Transverse colon (tissue), 4 donors: ENCODE data around the gene AGPAT2. TPM values are rescaled to one million over a fixed set of nuclear protein-coding genes. Genes with fewer than 3 reads are reported as not detected.

ENCODE experiments used
- DNase-seq: peaks from one replicate; pipeline ENCODE4 v3.0.0-alpha.2; 2019
- H3K27ac ChIP-seq, 4 donors: fragments of 200-600 bp; sonication (generic); 2 replicates each; pipeline ENCODE4 v1.5.1; 2016 to 2018; ENCODE audit warnings: inconsistent platforms in 4 of 4
- H3K27me3 ChIP-seq: fragments of 200-600 bp; sonication (generic); 2 replicates; pipeline ENCODE4 v1.5.1; 2017; ENCODE audit warnings: inconsistent platforms
- H3K36me3 ChIP-seq, 4 donors: fragments of 200-600 bp; sonication (generic); 2 replicates each; pipeline ENCODE4 v1.5.1; 2017 to 2019; ENCODE audit warnings: inconsistent platforms in 4 of 4
- H3K4me1 ChIP-seq, 4 donors: fragments of 200-600 bp; sonication (generic); 2 replicates each; pipeline ENCODE4 v1.5.1; 2017 to 2020; ENCODE audit warnings: inconsistent platforms in 4 of 4
- H3K4me3 ChIP-seq, 4 donors: fragments of 200-600 bp; sonication (generic); 1 replicate in 1 of 4; 2 replicates in 3 of 4; pipeline versions ENCODE4 v1.5.1 to v1.6.1; 2017 to 2019; ENCODE audit warnings: inconsistent platforms in 4 of 4
- H3K9me3 ChIP-seq, 2 donors: fragments of 200-600 bp; sonication (generic); 2 replicates each; pipeline ENCODE4 v1.5.1; 2017 to 2019; ENCODE audit warnings: inconsistent platforms in 2 of 2
- EP300 ChIP-seq: sonication (generic); formaldehyde crosslinking; IDR thresholded peaks from one replicate; pipeline ENCODE4 v1.6.1; 2017; ENCODE audit warnings: antibody characterized with exemption, low read depth
- POLR2A ChIP-seq: fragments of 450-650 bp; IDR thresholded peaks from one replicate; pipeline ENCODE4 v1.6.1; 2016; ENCODE audit warnings: antibody characterized with exemption, mild to moderate bottlenecking, moderate library complexity
- POLR2AphosphoS5 ChIP-seq, 3 donors: sonication (generic); formaldehyde crosslinking; IDR thresholded peaks; one replicate each; pipeline ENCODE4 v1.6.1; 2016; ENCODE audit warnings: antibody characterized with exemption in 3 of 3
- WGBS, 2 donors: methylation state at CpG; one replicate each; pipeline ENCODE4 v1.1.5; 2018; ENCODE audit warnings: low coverage in 1 of 2; 5-methylcytosine and 5-hydroxymethylcytosine counted together
- in situ Hi-C, 4 donors: fragments of 200-750 bp; cut with MboI; loops; one replicate each; pipeline versions ENCODE4 v1.15.0 to v1.15.1; 2017; ENCODE audit warnings: low sequenced_read_pairs in 3 of 4, low pct_ligation_motif_present in 1 of 4, low pct_unique_long_range_greater_than_20kb in 1 of 4
- intact Hi-C: fragments of 100-400 bp; cut with DNase I; formaldehyde crosslinking; loops from one replicate; pipeline ENCODE4 v1.15.1; 2023; ENCODE audit warnings: low total_unique reads
- total RNA-seq, 4 donors: library from RNA; depleted of rRNA; stranded (reverse); fragments of >200 nt; gene quantifications; one replicate each; pipeline ENCODE4 v1.1.0, GENCODE V29; 2016
- TF ChIP-seq, protein P1 (sequence below), 5 experiments: fragments of 200-600 bp in 3 of 5; fragments of 450-650 bp in 2 of 5; sonication (generic) in 3 of 5; IDR thresholded peaks; 1 replicate in 2 of 5; 2 replicates in 3 of 5; pipeline ENCODE4 v1.5.1; 2016 to 2017; ENCODE audit warnings: antibody characterized with exemption in 5 of 5, inconsistent platforms in 3 of 5, mild to moderate bottlenecking in 2 of 5, moderate library complexity in 1 of 5

AGPAT2 gene
- total RNA-seq, 4 donors from 2014 or later: 245 to 441 (median 290) TPM

DNA sequence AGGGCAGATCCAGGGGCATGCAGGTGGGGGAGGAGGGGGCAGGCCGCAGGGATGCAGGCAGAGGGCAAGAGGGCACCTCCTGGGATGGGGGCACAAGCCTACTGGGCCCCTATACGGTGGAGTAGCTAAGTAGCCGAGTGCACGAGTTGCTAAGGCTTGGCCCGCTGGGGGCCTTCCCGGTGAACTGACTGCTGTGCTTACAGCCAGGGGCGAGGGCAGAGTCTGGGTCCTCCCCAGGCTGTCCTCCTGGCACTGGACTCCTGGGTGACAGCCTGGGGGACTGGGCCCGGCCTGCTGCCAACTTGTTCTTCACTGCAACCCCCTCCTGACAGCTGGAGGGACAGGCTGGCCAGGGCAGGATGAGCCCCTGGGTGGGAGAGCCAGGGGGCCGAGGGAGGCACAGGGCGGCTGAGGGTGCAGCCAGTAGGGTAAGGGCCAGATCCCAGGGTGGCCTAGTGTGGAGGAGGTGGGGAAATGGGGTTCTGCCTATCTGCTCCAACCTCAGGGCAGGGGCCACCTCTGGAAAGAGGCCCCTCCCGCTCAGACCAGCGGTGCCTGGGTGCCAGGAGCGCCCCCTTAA, 26.2 kb downstream of the AGPAT2 start:
- in situ Hi-C loops: no loop called here
- no peaks in the 10 kb centered on the region for H3K9me3 ChIP-seq
- DNase-seq: peak; percentile 5

DNA sequence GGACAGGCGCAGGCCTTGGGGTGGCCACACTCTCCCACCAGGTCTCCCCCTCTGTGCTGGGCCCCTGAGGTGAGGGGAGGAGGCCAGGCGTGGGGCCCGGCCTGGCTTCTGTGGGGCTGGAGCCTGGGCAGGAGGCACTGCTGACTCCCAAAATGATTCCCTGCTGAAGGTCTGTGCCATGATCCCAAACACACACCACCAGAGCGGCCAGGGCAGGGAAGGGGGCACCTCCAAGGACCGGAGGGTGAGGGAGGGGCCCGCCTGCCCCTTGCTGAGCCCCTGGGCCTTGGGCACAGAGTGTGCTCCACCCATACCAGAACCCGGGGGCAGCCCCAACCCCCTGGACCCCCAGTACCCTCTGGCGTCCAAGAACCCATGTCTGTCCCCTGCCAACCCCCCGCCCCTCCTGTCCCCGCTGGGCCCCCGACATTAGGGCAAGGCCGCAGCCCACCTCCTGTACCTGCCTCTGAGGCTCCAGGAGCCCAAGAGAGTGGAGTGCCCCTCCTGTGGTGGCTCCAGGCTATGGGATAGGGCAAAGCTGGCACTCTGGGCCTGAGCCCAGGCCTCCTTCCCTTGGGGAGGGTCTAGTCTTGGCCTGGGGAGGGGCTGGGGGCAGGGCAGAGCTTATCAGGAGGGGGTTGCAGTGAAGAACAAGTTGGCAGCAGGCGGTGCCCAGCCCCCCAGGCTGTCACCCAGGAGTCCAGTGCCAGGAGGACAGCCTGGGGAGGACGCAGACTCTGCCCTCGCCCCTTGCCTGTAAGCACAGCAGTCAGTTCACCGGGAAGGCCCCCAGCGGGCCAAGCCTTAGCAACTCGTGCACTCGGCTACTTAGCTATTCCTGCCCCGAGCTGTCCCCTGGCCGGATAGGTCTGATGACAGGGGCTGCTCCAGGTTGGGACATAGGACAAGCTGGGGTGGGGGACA, 27.1 kb downstream of the AGPAT2 start:
- H3K9me3 ChIP-seq: no peaks in the 10 kb centered on the region
- TF ChIP-seq, protein P1, sequence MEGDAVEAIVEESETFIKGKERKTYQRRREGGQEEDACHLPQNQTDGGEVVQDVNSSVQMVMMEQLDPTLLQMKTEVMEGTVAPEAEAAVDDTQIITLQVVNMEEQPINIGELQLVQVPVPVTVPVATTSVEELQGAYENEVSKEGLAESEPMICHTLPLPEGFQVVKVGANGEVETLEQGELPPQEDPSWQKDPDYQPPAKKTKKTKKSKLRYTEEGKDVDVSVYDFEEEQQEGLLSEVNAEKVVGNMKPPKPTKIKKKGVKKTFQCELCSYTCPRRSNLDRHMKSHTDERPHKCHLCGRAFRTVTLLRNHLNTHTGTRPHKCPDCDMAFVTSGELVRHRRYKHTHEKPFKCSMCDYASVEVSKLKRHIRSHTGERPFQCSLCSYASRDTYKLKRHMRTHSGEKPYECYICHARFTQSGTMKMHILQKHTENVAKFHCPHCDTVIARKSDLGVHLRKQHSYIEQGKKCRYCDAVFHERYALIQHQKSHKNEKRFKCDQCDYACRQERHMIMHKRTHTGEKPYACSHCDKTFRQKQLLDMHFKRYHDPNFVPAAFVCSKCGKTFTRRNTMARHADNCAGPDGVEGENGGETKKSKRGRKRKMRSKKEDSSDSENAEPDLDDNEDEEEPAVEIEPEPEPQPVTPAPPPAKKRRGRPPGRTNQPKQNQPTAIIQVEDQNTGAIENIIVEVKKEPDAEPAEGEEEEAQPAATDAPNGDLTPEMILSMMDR (IDR thresholded peaks at IDR 0.05): no peak
- TF ChIP-seq POLR2AphosphoS5 (IDR thresholded peaks at IDR 0.05): no peak
- no peak for TF ChIP-seq EP300
- no peak for TF ChIP-seq POLR2A
- H3K36me3 ChIP-seq: no peaks in the 10 kb centered on the region
- in situ Hi-C loops: no loop called here
- DNase-seq: peak; percentile 6
- peak overlapping the region; percentile 21 to 63 (median 38) for H3K27ac ChIP-seq
- intact Hi-C loops: no loop called here
- H3K27me3 ChIP-seq: peaks cover 97% of the 10 kb centered on the region
- no peak overlapping the region for H3K4me3 ChIP-seq
- peaks cover 2 to 15% (median 4%) of the 10 kb centered on the region in 4 donors for H3K4me1 ChIP-seq
- 64% methylated on average over 13 of the region's 21 CpGs; no CpG with 5 or more reads in 1 of the 2 donors for WGBS, 2 donors

More for the DNA sequence above, 26.2 kb downstream of the AGPAT2 start:
- Histone ChIP-seq H3K27ac (peak overlapping the region; percentile 4 to 63 (median 21)), H3K4me1 (peaks cover 4 to 15% (median 6%) of the 10 kb centered on the region in 4 donors), H3K36me3 (no peaks in the 10 kb centered on the region), H3K4me3 (no peak overlapping the region), H3K27me3 (peaks cover 93% of the 10 kb centered on the region)
- WGBS, 2 donors: 60% methylated on average over 13 of the region's 13 CpGs; no CpG with 5 or more reads in 1 of the 2 donors
- no peak for TF ChIP-seq POLR2A
- TF ChIP-seq, protein P1 (IDR thresholded peaks at IDR 0.05): no peak
- TF ChIP-seq EP300: no peak
- TF ChIP-seq POLR2AphosphoS5 (IDR thresholded peaks at IDR 0.05): no peak
- intact Hi-C loops: no loop called here

DNA sequence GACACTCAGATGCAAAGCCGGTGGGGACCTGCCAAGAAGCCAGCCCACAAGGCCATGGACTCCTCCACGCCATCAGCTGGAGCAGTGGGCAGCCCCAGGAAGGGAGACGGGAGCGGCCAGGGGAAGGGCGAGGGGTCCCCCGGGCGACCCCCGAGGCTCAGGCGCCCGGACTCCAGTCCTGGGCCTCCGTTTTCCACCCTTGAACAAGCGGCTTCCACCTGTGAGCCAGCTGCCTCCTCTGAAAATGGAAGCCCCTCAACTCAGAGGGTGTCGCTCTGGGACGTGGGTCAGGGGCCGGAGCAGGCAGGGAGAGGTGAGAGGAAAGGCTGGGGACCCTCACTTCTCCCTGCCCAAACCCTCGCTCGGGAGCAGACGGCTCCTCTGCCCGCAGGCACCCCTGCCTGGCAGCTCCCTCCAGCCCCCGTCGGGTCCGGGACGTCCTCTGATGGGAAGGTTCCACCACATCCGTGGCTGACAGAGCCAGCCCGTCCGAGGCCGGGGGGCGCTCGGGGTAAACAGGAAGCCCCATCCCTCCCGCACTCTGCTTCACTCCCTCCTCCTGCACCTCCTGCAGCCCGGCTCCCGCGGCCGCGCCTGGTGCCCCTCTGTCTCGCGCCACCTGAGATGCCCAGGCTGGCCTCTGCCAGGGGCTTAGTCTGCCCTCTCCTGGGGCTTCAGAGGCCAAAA, 28.3 kb downstream of the AGPAT2 start:
- TF ChIP-seq EP300 (no peak), POLR2AphosphoS5 (IDR thresholded peaks at IDR 0.05) (no peak), POLR2A (no peak)
- TF ChIP-seq, protein P1 (IDR thresholded peaks at IDR 0.05): no peak
- H3K4me1 ChIP-seq: peaks cover 0 to 13% (median 1%) of the 10 kb centered on the region in 4 donors
- H3K27ac ChIP-seq: peak overlapping the region; percentile 21 to 63 (median 34)
- WGBS, 2 donors: 43% methylated on average over 33 of the region's 37 CpGs; no CpG with 5 or more reads in 1 of the 2 donors
- in situ Hi-C loops (no loop called here), intact Hi-C loops (no loop called here)
- H3K27me3 ChIP-seq: peaks cover 90% of the 10 kb centered on the region
- peak overlapping the region in 1 of 4 donors; percentile 2 for H3K4me3 ChIP-seq
- H3K9me3 ChIP-seq: no peaks in the 10 kb centered on the region
- DNase-seq: no peak
- H3K36me3 ChIP-seq: no peaks in the 10 kb centered on the region
